Endothelial cell of umbilical vein (primary cell): Measurements from ENCODE around the gene B3GALT4.

ENCODE experiments used
- CTCF ChIP-seq, 2 donors: IDR thresholded peaks; 1 replicate in 1 of 2; 2 replicates in 1 of 2; pipeline ENCODE4 v1.5.1; 2011; ENCODE audit warnings: low read length in 2 of 2, mild to moderate bottlenecking in 2 of 2, moderate library complexity in 2 of 2, control low read depth in 1 of 2, inconsistent platforms in 1 of 2, low read depth in 1 of 2; ENCODE audit not compliant: insufficient read depth in 1 of 2; ENCODE audit errors: extremely low read depth in 1 of 2
- GATA2 ChIP-seq: IDR thresholded peaks from 2 replicates; pipeline ENCODE4 v1.7.0; 2011; ENCODE audit warnings: low read depth, mild to moderate bottlenecking, moderate library complexity, mixed read lengths, low read length; ENCODE audit not compliant: insufficient read length, insufficient read depth
- POLR2A ChIP-seq: IDR thresholded peaks from 2 replicates; pipeline ENCODE4 v1.6.1; 2012; ENCODE audit warnings: low read depth, mild to moderate bottlenecking, control low read depth, low read length
- POLR2AphosphoS5 ChIP-seq: IDR thresholded peaks from 2 replicates; pipeline ENCODE4 v1.6.1; 2012; ENCODE audit warnings: low read depth, mild to moderate bottlenecking, control low read depth, low read length, moderate library complexity; ENCODE audit not compliant: insufficient read depth

GRCh38 chr6:33271117-33271467, 5.8 kb upstream of the B3GALT4 start:
- no peak for TF ChIP-seq POLR2A
- no peak for TF ChIP-seq CTCF (IDR thresholded peaks at IDR 0.05; ENCODE audit: extremely low read depth in 1 of 2, insufficient read depth in 1 of 2, low read depth in 1 of 2, low read length in 2 of 2)
- no peak for TF ChIP-seq POLR2AphosphoS5
- no peak for TF ChIP-seq GATA2
